Measurements from ENCODE around the gene CIB2. TPM values are rescaled to one million over a fixed set of nuclear protein-coding genes. Genes with fewer than 3 reads are reported as not detected.
A peak's percentile ranks its signal among the peaks of the same experiment; 100 is the strongest.

Gene CIB2
- total RNA-seq, 1 donor from 2014 or later, result 1.2 TPM

DNA sequence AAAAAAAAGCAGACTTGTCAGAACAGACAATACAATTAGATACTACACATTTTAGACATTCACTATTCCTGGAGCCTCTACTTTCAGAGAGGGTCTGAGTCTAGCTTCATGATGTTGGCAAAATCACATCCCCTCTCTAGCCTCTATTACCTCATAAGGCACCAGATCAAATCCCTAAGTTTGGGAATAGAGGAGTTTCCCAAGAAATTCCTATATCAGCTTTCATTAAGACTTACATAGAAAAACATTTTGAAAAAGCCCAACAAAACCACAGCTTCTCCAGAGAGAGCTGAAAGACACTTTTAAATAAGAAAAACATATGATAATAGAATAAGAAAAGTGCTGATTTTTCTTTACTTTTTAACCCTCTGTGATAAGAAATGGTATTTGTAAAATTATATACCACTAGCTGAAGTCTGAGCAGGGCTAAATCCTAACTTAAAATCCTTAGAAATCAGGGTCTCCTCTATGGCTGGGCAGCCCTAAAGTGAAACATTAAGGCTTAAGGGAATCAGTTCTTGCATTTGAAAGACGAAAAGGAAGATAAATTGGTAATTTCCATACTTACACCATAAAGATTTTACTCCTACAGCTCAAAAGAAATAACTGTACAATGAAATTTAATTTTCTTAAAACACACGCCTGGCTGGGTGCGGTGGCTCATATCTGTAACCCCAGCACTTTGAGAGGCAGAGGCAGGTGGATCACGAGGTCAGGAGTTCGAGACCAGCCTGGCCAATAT lies 58.0 kb downstream of the CIB2 start:
- intact Hi-C loops (cut with micrococcal nuclease), result no loop called here
- Mint-ChIP-seq H3K27ac (peak overlapping the region; percentile 58), H3K4me3 (peak overlapping the region; percentile 34), H3K36me3 (ENCODE audit: low read depth) (peaks cover 10% of the 10 kb centered on the region), H3K9me3 (no peaks in the 10 kb centered on the region), H3K27me3 (ENCODE audit: insufficient read depth) (no peaks in the 10 kb centered on the region), H3K4me1 (ENCODE audit: low read depth) (peaks cover 48% of the 10 kb centered on the region)
- no peak for DNase-seq (ENCODE audit: low spot score)

- H3K27me3 Mint-ChIP-seq (ENCODE audit: insufficient read depth), result no peaks in the 10 kb centered on the region
- peak; percentile 16 for DNase-seq (ENCODE audit: low spot score)
- H3K9me3 Mint-ChIP-seq, result no peaks in the 10 kb centered on the region
- H3K36me3 Mint-ChIP-seq (ENCODE audit: low read depth), result peaks cover 10% of the 10 kb centered on the region
- H3K4me3 Mint-ChIP-seq, result peak overlapping the region; percentile 34
- H3K4me1 Mint-ChIP-seq (ENCODE audit: low read depth), result peaks cover 48% of the 10 kb centered on the region
- intact Hi-C loops (cut with micrococcal nuclease), result no loop called here
- peak overlapping the region; percentile 58 for H3K27ac Mint-ChIP-seq
Observed at GRCh38 chr15:78072080-78072892, 59.0 kb downstream of the CIB2 start.

DNA sequence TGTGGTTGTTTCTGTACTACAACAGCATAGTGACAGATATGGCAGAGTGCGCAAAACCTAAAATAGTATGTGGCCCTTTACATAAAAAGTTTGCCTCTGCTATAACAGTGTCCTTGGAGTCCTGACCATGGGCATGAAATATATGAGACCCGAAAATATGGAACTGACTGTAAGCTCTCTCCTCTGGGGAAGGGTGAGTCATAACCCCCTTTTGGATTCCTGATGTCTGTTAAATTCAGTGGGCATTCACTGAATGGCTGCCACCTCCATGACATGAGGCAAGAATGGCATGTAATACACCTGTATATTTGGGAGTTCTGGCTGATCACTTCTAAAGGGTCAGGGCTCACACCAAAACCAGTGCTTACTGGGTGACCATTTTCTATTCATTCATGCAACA lies 59.9 kb downstream of the CIB2 start:
- intact Hi-C loops (cut with micrococcal nuclease), result no loop called here
- no peak for DNase-seq (ENCODE audit: low spot score)
- peaks cover 10% of the 10 kb centered on the region for H3K36me3 Mint-ChIP-seq (ENCODE audit: low read depth)
- H3K9me3 Mint-ChIP-seq, result no peaks in the 10 kb centered on the region
- H3K27me3 Mint-ChIP-seq (ENCODE audit: insufficient read depth), result no peaks in the 10 kb centered on the region
- peak overlapping the region; percentile 58 for H3K27ac Mint-ChIP-seq
- no peak overlapping the region for H3K4me3 Mint-ChIP-seq
- H3K4me1 Mint-ChIP-seq (ENCODE audit: low read depth), result peaks cover 48% of the 10 kb centered on the region

DNA sequence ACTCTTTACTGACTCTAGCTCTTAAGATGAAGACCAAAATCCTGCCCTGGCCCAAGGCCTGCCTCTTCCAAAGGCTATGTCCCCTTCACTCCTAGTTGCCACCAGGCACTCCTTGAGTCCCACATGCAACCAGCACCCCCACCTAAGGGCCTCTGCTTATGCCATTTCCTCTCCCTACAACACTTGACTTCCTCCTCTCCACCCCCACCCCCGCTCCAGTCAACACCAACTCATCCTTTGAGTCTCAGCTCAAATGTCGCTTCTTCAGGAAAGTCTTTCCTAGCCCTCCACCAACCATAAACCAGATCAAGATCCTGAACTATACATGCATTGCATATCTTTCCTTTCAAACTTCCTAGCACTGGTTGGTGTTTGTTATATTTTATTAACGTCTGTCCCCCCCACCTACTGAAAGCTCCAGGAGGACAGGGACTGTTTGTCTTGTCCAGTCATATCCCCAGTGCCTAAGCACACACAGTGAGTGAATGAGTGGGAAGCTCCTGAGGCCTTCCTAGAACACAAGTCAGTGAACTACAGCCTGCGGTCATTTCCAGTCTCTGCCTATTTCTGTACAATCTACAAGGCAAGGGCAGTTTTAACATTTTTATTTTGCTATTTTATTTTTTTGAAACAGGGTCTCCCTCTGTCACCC lies 61.1 kb downstream of the CIB2 start:
- intact Hi-C loops (cut with micrococcal nuclease), result no loop called here
- DNase-seq (ENCODE audit: low spot score), result no peak
- Mint-ChIP-seq H3K9me3 (no peaks in the 10 kb centered on the region), H3K4me1 (ENCODE audit: low read depth) (peaks cover 37% of the 10 kb centered on the region), H3K27me3 (ENCODE audit: insufficient read depth) (no peaks in the 10 kb centered on the region), H3K4me3 (peak overlapping the region; percentile 58), H3K27ac (peak overlapping the region; percentile 93), H3K36me3 (ENCODE audit: low read depth) (peaks cover 5% of the 10 kb centered on the region)

DNA sequence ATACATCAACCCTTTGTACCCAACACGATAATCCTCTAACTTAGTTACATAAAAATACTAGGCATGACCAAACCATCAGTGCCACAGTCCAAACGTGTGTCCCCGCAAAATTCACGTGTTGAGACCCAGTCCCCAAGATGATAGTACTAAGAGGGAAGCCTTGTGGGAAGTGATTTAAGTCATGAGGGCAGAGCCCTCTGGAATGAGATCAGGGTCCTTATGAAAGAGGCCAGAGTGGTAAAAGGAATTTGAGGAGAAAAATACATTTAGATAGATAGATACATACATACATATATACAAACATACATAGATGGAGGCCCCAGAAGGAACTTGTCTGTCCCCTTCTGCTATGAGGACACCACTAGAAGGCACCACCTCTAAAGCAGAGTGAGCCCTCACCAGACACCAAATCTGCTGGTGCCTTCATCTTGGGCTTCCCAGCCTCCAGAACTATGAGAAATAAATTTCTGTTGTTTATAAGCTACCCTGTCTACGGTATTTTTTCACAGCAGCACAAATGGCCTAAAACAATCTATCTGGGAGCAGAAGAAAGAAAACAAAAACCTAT lies 61.7 kb downstream of the CIB2 start:
- peaks cover 33% of the 10 kb centered on the region for H3K4me1 Mint-ChIP-seq (ENCODE audit: low read depth)
- no peaks in the 10 kb centered on the region for H3K27me3 Mint-ChIP-seq (ENCODE audit: insufficient read depth)
- peaks cover 3% of the 10 kb centered on the region for H3K36me3 Mint-ChIP-seq (ENCODE audit: low read depth)
- intact Hi-C loops (cut with micrococcal nuclease), result loop anchor here (1.0 to 5.0 kb wide), 2 partner anchors 8 to 33 kb away; partner anchors contain the start of gene TBC1D2B
- peak overlapping the region; percentile 58 for H3K4me3 Mint-ChIP-seq
- H3K27ac Mint-ChIP-seq, result peak overlapping the region; percentile 93
- no peaks in the 10 kb centered on the region for H3K9me3 Mint-ChIP-seq
- DNase-seq (ENCODE audit: low spot score), result no peak

- Mint-ChIP-seq H3K36me3 (ENCODE audit: low read depth) (peaks cover 2% of the 10 kb centered on the region), H3K9me3 (no peaks in the 10 kb centered on the region), H3K4me3 (peak overlapping the region; percentile 58), H3K27me3 (ENCODE audit: insufficient read depth) (no peaks in the 10 kb centered on the region), H3K27ac (peak overlapping the region; percentile 93), H3K4me1 (ENCODE audit: low read depth) (peaks cover 28% of the 10 kb centered on the region)
- no peak for DNase-seq (ENCODE audit: low spot score)
- intact Hi-C loops (cut with micrococcal nuclease), result loop anchor here (1.0 to 5.0 kb wide), 2 partner anchors 8 to 33 kb away; partner anchors contain the start of gene TBC1D2B
Observed at GRCh38 chr15:78069052-78069414, 62.2 kb downstream of the CIB2 start.

DNA sequence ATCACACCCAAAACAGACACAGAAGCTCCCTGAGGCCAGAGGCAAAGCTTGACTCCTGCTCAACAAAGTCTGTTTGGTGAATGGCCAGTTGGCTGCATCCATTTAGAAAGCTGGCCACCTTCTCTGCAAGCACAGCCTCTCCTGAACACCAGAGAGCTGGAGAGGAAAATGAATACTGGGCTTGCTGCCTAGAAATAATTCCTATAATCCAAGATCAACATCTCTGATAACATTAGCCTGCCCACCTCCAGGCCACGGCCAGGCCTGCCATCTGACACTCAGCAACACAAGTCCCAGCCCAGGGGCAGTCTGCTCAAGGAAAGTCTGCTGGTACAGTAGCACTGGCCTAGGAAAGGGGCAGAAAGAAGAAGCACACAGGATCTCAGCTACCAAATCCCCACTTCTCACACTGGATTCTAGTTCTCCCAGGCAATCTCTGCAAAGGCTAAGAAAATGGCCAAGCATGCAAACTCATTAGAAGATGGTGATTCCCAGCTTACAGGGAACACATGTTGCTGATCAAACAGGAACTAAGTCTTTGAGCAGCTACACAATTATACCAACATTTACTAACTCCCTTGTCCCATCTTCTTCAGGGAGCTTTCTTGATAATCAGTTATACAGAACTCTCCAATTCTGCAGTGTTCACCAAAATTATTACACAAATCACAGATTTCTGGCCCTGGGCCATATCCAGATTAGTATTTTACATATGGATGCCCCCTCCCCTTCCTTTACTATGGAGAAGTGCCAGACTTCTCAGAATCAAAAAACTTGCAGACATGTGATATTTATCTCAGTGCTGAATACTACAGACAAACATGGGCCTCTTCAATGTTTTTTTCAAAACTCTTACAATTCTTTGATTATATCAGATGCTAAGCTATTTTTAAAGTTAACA lies 63.7 kb downstream of the CIB2 start:
- H3K4me3 Mint-ChIP-seq, result peak overlapping the region; percentile 58

DNA sequence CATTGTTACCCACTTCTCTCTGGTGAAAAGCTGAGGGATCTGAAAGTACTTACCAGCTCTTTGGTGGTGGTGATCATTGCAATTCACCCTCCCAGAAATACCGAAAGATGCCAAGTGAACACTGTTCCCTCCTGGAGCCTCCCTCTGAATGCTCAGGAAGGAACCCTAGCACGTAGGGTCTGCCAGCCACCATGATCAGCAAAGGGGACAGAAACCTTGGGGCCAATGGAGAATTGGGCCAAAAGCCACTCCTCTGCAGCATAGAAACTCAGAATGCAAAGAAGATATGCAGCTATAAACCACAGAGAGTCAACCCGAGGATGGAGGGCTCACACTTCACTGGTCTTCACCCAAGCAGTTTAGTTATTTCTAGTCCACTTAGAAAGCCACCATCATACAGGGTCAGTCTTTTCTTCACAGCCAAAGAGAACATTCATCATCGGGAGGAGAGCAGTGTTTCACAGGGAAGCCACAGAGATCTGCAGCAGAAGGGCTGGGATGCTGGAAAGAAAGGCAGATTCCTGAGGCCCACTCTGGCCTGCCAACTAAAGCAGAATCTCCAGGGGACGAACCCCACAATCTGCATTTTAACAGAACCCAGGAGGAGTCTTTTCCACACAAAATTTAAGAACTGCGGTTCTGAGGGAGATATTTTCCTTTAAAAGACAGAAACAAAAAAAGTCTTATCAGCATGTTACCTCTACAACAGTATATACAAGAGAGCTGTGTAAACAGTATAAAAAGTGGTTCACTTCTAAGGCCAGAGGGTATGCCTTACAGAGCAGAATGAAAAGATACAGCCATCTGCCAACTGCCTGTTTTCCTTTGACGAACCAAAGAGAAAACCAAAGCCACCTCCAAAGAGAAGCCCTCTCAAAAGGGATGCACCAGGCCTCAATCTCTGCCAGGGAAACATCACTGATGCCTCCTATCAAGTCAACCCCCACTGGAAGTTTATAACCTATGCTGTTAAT lies 65.0 kb downstream of the CIB2 start:
- Mint-ChIP-seq H3K4me1 (ENCODE audit: low read depth) (peaks cover 2% of the 10 kb centered on the region), H3K4me3 (peak overlapping the region; percentile 27), H3K27me3 (ENCODE audit: insufficient read depth) (no peaks in the 10 kb centered on the region), H3K36me3 (ENCODE audit: low read depth) (peaks cover 2% of the 10 kb centered on the region), H3K9me3 (no peaks in the 10 kb centered on the region), H3K27ac (no peak overlapping the region)
- intact Hi-C loops (cut with micrococcal nuclease), result loop anchor here (5.0 kb wide), 1 partner anchor 36 kb away; no protein-coding TSS in a partner anchor
- DNase-seq (ENCODE audit: low spot score), result no peak

More for the DNA sequence above, 63.7 kb downstream of the CIB2 start:
- DNase-seq (ENCODE audit: low spot score), result no peak
- intact Hi-C loops (cut with micrococcal nuclease), result loop anchor here (1.0 to 5.0 kb wide), 2 partner anchors 17 to 35 kb away; no protein-coding TSS in a partner anchor
- H3K27ac Mint-ChIP-seq, result peak overlapping the region; percentile 93
- no peaks in the 10 kb centered on the region for H3K9me3 Mint-ChIP-seq
- peaks cover 16% of the 10 kb centered on the region for H3K4me1 Mint-ChIP-seq (ENCODE audit: low read depth)
- no peaks in the 10 kb centered on the region for H3K27me3 Mint-ChIP-seq (ENCODE audit: insufficient read depth)
- peaks cover 2% of the 10 kb centered on the region for H3K36me3 Mint-ChIP-seq (ENCODE audit: low read depth)

GRCh38 chr15:78065284-78065872 lies 65.9 kb downstream of the CIB2 start:
- intact Hi-C loops (cut with micrococcal nuclease), result loop anchor here (5.0 kb wide), 1 partner anchor 37 kb away; no protein-coding TSS in a partner anchor
- H3K27me3 Mint-ChIP-seq (ENCODE audit: insufficient read depth), result no peaks in the 10 kb centered on the region
- no peaks in the 10 kb centered on the region for H3K4me1 Mint-ChIP-seq (ENCODE audit: low read depth)
- no peak overlapping the region for H3K27ac Mint-ChIP-seq
- H3K4me3 Mint-ChIP-seq, result peak overlapping the region; percentile 9
- DNase-seq (ENCODE audit: low spot score), result no peak
- no peaks in the 10 kb centered on the region for H3K9me3 Mint-ChIP-seq
- H3K36me3 Mint-ChIP-seq (ENCODE audit: low read depth), result peaks cover 2% of the 10 kb centered on the region

GRCh38 chr15:78064544-78064943 lies 66.7 kb downstream of the CIB2 start:
- no peaks in the 10 kb centered on the region for H3K36me3 Mint-ChIP-seq (ENCODE audit: low read depth)
- no peaks in the 10 kb centered on the region for H3K9me3 Mint-ChIP-seq
- H3K27me3 Mint-ChIP-seq (ENCODE audit: insufficient read depth), result no peaks in the 10 kb centered on the region
- no peak overlapping the region for H3K4me3 Mint-ChIP-seq
- no peak for DNase-seq (ENCODE audit: low spot score)
- intact Hi-C loops (cut with micrococcal nuclease), result loop anchor here (1.0 kb wide), 1 partner anchor 8 kb away; no protein-coding TSS in a partner anchor
- H3K27ac Mint-ChIP-seq, result no peak overlapping the region
- H3K4me1 Mint-ChIP-seq (ENCODE audit: low read depth), result peaks cover 6% of the 10 kb centered on the region
